ENCODE data around the gene TMEM116.
"Not testable (repeated sequence)": the region's sequence is repeated elsewhere in the genome, so short reads cannot be mapped to it uniquely, and the experiment has no call there.

The TMEM116 gene

DNA sequence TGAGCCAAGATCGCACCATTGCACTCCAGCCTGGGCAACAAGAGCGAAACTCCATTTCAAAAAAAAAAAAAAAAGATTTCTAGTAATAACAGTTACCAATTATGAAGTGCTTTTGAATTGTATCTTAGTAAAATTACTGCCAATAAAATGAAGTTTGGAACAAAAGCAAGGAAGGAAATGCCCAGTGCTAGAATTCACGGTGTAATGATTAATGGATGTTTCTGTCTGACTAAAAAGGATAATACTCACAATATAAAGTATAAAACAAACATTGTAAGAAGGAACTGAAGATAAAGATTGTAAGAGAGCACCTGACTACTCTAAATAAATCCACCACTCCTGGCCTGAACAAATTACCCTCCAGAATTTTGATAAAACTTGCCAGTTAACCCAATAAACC, 4.0 kb downstream of the TMEM116 start:
- DNase-seq (ENCODE audit: low read depth) = no peak
- TF ChIP-seq CTCF (IDR thresholded peaks at IDR 0.05; ENCODE audit: control insufficient read depth, insufficient read depth, low read depth, low read length, missing control alignments) = no peak

DNA sequence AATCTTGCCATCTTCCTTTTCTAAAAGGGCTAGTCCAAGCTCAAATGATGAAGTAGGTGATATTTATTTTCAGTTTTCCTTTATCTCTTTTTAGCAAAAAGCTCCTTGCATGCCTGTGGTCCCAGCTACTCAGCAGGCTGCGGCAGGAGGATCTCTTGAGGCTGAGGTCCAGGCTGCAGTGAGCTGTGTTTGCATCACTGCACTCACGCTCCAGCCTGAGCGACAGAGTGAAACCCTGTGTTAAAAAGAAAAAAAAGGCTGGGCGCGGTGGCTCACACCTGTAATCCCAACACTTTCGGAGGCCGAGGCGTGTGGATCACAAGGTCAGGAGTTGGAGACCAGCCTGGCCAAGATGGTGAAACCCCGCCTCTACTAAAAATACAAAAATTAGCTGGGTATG, 5.0 kb downstream of the TMEM116 start:
- no peak for TF ChIP-seq CTCF (IDR thresholded peaks at IDR 0.05; ENCODE audit: control insufficient read depth, insufficient read depth, low read depth, low read length, missing control alignments)
- DNase-seq (ENCODE audit: low read depth) = no peak
- H3K4me3 ChIP-seq (ENCODE audit: control insufficient read depth, low read depth, low read length) = no peak overlapping the region

More for the DNA sequence above, 4.0 kb downstream of the TMEM116 start:
- H3K4me3 ChIP-seq (ENCODE audit: control insufficient read depth, low read depth, low read length) = no peak overlapping the region

DNA sequence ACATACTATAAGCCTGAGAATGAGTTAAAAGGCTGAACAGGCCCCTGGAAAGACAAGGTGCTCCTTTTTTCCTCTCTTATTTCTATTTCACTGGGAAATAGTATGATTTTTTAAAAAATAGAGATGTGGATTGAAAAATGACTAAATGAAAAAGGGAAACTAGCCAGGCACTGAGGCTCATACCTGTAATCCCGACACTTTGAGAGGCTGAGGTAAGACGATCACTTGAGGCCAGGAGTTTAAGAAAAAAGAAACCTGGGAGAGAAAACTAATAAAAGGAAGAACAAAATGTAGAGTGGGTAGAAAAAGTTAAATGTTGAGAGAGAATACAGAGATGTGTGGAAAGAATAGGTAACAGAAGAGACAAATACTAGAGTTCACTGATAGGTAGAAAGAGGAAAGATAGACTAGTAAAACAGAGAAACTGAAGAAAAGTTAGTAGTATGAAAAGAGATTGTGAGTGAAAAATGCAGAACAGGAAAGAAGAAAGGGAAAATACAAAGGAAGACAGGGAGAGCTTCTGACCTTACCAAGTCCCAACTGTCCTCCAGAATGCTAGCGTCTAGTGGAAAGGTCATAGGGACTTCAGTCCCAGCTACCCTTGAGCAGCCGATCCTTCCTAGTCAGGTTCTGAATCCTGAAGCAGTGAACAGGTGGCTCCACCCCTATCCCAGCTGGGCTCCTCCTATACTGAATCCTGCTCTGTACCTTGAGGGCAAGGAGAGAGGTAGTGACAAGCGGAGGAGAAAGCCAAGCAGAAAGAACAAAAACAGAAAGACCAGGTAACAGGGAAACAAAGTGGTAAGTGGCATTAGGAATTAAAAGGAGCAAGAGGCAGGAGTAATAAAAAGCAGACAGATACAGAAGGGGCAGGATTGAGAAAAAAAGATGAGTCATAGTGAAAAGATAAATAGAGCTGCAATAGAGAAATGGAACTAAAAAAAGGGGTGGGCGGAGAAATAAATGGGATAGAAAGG, 7.3 kb downstream of the TMEM116 start:
- no peak for DNase-seq (ENCODE audit: low read depth)
- H3K4me3 ChIP-seq (ENCODE audit: control insufficient read depth, low read depth, low read length) = no peak overlapping the region

GRCh38 chr12:112004041-112004440, 8.9 kb downstream of the TMEM116 start:
- TF ChIP-seq CTCF (IDR thresholded peaks at IDR 0.05; ENCODE audit: control insufficient read depth, insufficient read depth, low read depth, low read length, missing control alignments) = no peak
- no peak overlapping the region for H3K4me3 ChIP-seq (ENCODE audit: control insufficient read depth, low read depth, low read length)
- DNase-seq (ENCODE audit: low read depth) = no peak

More for the DNA sequence above, 7.3 kb downstream of the TMEM116 start:
- no peak for TF ChIP-seq CTCF (IDR thresholded peaks at IDR 0.05; ENCODE audit: control insufficient read depth, insufficient read depth, low read depth, low read length, missing control alignments)

DNA sequence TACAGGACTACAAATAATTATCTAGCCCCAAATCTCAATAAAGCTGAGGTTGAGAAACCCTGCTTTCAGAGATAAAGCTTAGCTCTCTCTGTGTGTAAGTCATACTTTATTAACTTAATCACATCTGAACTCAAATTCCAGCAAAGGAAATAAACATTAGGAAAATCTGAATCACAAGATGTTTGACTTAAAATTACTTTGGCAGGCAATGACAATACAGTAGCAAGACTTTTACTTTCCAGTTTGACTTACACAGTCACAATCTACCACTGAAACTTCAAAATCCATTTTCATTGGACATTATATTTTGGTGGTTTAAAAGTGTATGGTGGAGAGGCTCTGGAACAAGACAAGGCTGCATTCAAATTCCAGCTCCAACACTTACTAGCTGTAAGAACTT, 11.4 kb downstream of the TMEM116 start:
- TF ChIP-seq CTCF (IDR thresholded peaks at IDR 0.05; ENCODE audit: control insufficient read depth, insufficient read depth, low read depth, low read length, missing control alignments) = no peak
- H3K4me3 ChIP-seq (ENCODE audit: control insufficient read depth, low read depth, low read length) = no peak overlapping the region
- DNase-seq (ENCODE audit: low read depth) = peak; percentile 66

DNA sequence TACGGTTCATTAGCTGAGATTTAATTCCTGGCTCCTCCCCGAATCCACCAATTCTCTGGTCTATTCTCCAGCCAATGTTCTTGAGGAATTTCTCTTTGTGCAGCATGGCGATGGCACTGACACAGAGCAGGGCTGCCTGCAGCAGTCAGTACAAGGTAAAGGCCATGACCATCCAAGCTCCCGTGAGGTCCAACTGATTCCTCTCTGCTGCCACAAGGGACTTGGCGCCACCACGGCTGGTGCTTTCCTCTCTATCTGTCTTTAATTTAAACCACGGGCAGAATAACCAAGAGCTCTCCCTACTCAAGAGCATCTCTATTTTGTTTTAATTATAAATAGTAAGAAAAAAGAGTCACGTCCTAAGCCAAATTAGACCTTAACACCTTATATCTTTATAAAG, 12.1 kb downstream of the TMEM116 start:
- TF ChIP-seq CTCF (IDR thresholded peaks at IDR 0.05; ENCODE audit: control insufficient read depth, insufficient read depth, low read depth, low read length, missing control alignments) = no peak
- DNase-seq (ENCODE audit: low read depth) = no peak
- H3K4me3 ChIP-seq (ENCODE audit: control insufficient read depth, low read depth, low read length) = no peak overlapping the region

DNA sequence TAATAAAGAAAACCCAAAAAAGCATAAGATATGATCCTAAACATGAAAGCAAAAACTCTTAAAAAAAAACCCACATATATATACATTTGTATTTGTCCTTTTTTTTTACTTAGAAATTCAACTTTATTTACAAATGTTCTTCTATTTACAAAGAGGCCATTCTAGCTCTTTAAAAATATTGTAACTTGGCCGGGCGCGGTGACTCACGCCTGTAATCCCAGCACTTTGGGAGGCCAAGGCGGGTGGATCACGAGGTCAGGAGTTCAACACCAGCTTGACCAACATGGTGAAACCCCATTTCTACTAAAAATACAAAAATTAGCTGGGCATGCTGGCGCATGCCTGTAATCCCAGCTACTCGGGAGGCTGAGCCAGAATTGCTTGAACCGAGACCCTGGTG, 13.8 kb downstream of the TMEM116 start:
- not testable (repeated sequence) for DNase-seq (ENCODE audit: low read depth); H3K4me3 ChIP-seq (ENCODE audit: control insufficient read depth, low read depth, low read length)

Data from AG09309 (cell line).